GM13976 (cell line): ENCODE measurements around the gene ARV1.
"Not testable (repeated sequence)": the region's sequence is repeated elsewhere in the genome, so short reads cannot be mapped to it uniquely, and the experiment has no call there.

Source experiments
- DNase-seq: peaks from one replicate; pipeline ENCODE4 v3.0.0; 2012; ENCODE audit warnings: low spot score
- in situ Hi-C: fragments of 300-500 bp; cut with MboI; formaldehyde crosslinking; loops from one replicate; pipeline ENCODE4 v1.12.0; 2022; ENCODE audit warnings: low sequenced_read_pairs, mixed read lengths, inconsistent platforms; ENCODE audit not compliant: unreplicated experiment
- TF ChIP-seq, protein P1 (sequence below): IDR thresholded peaks from 2 replicates; pipeline ENCODE4 v1.5.1; 2012; ENCODE audit warnings: borderline replicate concordance, mild to moderate bottlenecking; ENCODE audit not compliant: insufficient read depth; ENCODE audit errors: extremely low read depth, missing control alignments, control extremely low read depth

ARV1 gene

DNA sequence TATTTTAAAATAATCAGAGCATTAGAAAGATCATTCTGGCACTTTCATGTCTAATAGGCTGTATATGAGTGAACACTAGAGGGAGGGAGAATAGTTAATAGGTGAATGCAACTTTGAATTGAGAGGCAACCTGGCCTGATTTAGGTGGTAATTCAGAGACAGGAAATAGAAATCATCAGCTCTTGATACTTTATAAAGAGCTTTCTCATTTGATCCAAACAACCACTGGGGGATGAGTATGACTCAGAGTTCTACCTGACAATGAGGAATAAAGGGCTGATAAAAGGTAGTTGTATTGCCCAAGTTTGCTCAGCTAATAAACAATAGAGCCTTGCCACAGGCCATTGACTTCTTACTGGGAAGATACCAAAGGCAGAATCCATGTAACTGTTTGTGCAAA lies 66.4 kb downstream of the ARV1 start:
- DNase-seq: no peak
- TF ChIP-seq, protein P1, sequence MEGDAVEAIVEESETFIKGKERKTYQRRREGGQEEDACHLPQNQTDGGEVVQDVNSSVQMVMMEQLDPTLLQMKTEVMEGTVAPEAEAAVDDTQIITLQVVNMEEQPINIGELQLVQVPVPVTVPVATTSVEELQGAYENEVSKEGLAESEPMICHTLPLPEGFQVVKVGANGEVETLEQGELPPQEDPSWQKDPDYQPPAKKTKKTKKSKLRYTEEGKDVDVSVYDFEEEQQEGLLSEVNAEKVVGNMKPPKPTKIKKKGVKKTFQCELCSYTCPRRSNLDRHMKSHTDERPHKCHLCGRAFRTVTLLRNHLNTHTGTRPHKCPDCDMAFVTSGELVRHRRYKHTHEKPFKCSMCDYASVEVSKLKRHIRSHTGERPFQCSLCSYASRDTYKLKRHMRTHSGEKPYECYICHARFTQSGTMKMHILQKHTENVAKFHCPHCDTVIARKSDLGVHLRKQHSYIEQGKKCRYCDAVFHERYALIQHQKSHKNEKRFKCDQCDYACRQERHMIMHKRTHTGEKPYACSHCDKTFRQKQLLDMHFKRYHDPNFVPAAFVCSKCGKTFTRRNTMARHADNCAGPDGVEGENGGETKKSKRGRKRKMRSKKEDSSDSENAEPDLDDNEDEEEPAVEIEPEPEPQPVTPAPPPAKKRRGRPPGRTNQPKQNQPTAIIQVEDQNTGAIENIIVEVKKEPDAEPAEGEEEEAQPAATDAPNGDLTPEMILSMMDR: no peak
- in situ Hi-C loops: no loop called here

DNA sequence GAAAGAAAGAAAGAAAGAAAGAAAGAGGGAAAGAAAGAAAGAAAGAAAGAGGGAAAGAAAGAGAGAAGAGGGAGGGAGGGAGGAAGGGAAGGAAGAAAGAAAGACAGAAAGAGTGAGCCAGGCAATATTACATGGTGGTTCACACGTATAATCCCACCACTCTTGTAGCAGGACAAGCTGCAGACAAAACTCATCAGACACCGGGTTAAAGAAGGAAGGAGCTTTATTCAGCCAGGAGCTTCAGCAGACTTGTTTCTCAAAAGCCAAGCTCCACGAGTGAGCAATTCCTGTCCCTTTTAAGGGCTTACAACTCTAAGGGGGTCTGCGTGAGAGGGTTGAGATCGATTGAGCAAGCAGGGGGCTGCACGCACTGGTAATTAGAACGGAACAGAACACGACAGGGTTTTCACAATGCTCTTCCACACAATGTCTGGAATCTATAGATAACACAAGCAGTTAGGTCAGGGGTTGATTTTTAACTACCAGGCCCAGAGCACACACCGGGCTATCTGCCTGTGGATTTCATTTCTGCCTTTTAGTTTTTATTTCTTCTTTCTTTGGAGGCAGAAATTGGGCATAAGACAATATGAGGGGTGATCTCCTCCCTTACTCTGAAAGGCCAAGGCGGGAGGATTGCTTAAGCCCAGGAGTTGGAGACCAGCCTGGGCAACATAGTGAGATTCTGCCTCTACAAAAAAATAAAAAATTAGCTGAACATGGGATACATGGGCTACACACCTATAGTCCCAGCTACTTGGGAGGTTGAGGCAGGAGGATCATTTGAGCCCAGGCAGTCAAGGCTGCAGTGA lies 67.2 kb downstream of the ARV1 start:
- in situ Hi-C loops, DNase-seq: not testable (repeated sequence)

DNA sequence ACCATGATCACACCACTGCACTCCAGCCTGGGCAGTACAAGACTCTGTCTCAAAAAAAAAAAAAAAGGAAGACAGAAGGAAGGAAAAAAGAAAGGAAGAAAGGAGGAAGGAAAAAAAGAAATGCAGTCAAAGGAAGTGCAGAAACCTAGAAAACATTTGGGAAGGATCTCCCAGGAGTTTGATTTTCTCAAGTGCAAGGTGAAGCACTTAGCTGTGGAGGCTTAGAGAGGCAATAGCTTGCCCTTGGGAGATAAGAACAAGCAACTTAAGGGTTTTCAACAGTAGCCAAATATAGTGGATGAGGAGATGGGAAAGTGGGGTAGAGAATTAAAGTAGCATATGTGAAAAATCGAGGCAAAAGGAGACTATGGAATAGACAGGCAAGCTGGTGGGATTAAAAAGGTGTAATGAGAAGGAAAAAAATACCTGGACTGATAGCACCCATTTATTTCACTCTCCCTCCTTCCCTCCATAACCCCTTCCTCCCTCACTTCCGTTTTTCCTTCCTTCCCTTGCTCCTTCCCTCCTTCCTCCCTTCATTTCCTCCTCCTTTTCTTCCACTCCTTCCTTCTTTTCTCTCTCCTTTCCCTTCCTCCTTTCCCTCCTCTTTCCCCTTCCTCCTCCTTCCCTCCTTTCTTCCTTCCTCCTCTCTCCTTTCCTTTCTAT lies 68.0 kb downstream of the ARV1 start:
- in situ Hi-C loops: no loop called here
- TF ChIP-seq, protein P1: no peak

DNA sequence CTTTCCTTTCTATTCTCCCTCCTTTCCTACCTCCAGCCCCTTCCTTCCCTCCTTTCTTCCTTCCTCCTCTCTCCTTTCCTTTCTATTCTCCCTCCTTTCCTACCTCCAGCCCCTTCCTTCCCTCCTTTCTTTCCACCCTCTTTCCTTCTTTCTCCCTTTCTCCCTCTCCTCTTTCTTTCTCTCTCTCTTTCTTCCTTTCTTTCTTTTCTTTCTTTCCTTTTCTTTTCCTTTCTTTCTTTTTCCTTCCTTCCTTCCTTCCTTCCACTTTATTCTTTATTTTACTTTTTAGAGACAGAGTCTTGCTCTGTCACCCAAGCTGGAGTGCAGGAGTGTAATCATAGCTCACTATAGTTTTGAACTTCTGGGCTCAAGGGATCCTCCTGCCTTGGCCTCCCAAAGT lies 68.6 kb downstream of the ARV1 start:
- in situ Hi-C loops, DNase-seq: not testable (repeated sequence)

More for the DNA sequence above, 68.0 kb downstream of the ARV1 start:
- DNase-seq: no peak

DNA sequence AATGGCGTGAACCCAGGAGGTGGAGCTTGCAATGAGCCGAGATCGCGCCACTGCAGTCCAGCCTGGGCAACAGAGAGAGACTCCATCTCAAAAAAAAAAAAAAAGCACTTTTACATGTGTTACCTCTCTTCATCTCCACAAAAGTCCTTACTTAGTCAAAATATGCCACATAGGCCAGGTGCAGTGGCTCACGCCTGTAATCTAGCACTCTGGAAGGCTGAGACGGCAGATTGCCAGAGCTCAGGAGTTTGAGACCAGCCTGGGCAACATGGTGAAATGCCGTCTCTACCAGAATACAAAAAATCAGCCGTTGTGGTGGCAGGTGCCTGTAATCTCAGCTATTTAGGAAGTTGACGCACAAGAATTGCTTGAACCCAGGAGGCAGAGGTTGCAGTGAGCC lies 69.5 kb downstream of the ARV1 start:
- in situ Hi-C loops, DNase-seq: not testable (repeated sequence)

DNA sequence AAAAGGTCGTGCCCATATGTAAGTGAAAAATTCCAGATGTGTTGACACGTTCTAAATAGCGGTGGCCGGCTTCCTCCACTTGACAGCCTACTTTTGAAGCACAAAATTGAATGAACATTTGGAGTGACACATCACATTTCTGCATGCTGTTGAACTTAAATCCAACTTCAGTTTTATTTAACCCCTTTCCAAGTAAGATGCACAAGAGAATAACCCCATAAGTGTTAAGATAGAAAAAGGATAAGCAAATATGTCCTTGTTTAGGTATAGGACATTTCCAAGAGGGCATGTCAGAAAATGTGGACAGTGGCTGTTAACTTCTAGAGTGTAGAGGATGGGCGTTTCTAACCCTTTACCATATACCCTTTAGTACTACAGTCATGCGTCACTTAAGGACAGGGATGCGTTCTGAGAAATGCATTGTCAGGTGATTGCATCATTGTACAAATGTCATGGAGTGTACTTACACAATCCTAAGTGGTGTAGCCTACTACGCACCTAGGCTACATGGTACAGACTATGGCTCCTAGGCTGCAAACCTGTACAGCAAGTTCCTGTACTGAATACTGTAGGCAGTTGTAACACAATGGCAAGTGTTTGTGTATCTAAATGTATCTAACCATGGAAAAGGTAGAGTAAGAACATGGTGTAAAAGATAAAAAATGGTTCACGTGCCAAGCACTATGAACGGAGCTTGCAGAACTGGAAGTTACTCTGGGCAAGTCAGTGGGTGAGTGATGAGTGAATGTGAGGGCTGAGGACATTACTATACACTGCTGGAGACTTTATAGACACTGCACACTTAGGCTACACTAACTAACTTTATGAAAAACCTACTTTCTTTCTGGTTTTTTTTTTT lies 70.5 kb downstream of the ARV1 start:
- DNase-seq: no peak
- in situ Hi-C loops: no loop called here
- TF ChIP-seq, protein P1: no peak
